SK-N-SH (cell line): Measurements from ENCODE around the gene ANKMY2. TPM values are rescaled to one million over a fixed set of nuclear protein-coding genes. Genes with fewer than 3 reads are reported as not detected.

Experiments used
- CTCF ChIA-PET: fragments of 300-600, 350-600 bp; formaldehyde crosslinking; extraction: SDS; loops from one replicate; lab custom pipeline; 2021; lab: Yijun Ruan, JAX
- POLR2A ChIA-PET: fragments of 350-600 bp; sonication (Branson Sonifier 250); formaldehyde crosslinking; extraction: SDS; loops from one replicate; lab custom pipeline; 2020; ENCODE audit warnings: antibody characterized with exemption, inconsistent platforms; lab: Yijun Ruan, JAX
- DNase-seq: peaks from one replicate; pipeline ENCODE4 v3.0.0; 2012
- H2AFZ ChIP-seq: fragments of 200-600 bp; sonication (generic); 2 replicates; pipeline ENCODE4 v1.8.1; 2016; ENCODE audit warnings: antibody characterized with exemption, mild to moderate bottlenecking, low read depth
- H3F3A ChIP-seq: fragments of 200-600 bp; sonication (generic); replicated peaks from 2 replicates; pipeline ENCODE3; 2016; ENCODE audit warnings: antibody characterized with exemption, mild to moderate bottlenecking; ENCODE audit not compliant: insufficient read depth
- H3K27ac ChIP-seq, 2 experiments: fragments of 200-500 bp in 1 of 2; fragments of 200-600 bp in 1 of 2; sonication (Bioruptor generic) in 1 of 2; sonication (generic), shearing (Covaris generic) in 1 of 2; 2 replicates each; pipeline versions ENCODE4 v1.5.1 to v1.6.1; 2014 to 2016; ENCODE audit warnings: low read depth in 2 of 2, inconsistent platforms in 1 of 2, low read length in 1 of 2, mild to moderate bottlenecking in 1 of 2, mixed read lengths in 1 of 2
- H3K27me3 ChIP-seq: fragments of 200-600 bp; sonication (generic), shearing (Covaris generic); 2 replicates; pipeline ENCODE4 v1.6.1; 2016; ENCODE audit warnings: mixed run types; ENCODE audit not compliant: insufficient read depth
- H3K36me3 ChIP-seq, 2 experiments: fragments of 200-500 bp in 1 of 2; fragments of 200-600 bp in 1 of 2; sonication (Bioruptor generic) in 1 of 2; sonication (generic) in 1 of 2; replicated peaks in 1 of 2; 2 replicates each; pipeline versions ENCODE3 to v1.5.1; 2014 to 2016; ENCODE audit warnings: low read length in 1 of 2, mild to moderate bottlenecking in 1 of 2; ENCODE audit not compliant: insufficient read depth in 2 of 2, control insufficient read depth in 1 of 2
- H3K4me1 ChIP-seq, 2 experiments: fragments of 200-500 bp in 1 of 2; fragments of 200-600 bp in 1 of 2; sonication (Bioruptor generic) in 1 of 2; sonication (generic), shearing (Covaris generic) in 1 of 2; 2 replicates each; pipeline versions ENCODE4 v1.5.1 to v1.6.1; 2014 to 2016; ENCODE audit warnings: low read depth in 1 of 2, low read length in 1 of 2, mixed run types in 1 of 2; ENCODE audit not compliant: insufficient read depth in 2 of 2, control insufficient read depth in 1 of 2
- H3K4me2 ChIP-seq: fragments of 200-600 bp; sonication (generic), shearing (Covaris generic); 2 replicates; pipeline ENCODE4 v1.6.1; 2017; ENCODE audit warnings: mixed run types
- H3K4me3 ChIP-seq, 2 experiments: fragments of 200-500 bp in 1 of 2; fragments of 200-600 bp in 1 of 2; sonication (Bioruptor generic) in 1 of 2; sonication (generic), shearing (Covaris generic) in 1 of 2; 2 replicates each; pipeline versions ENCODE4 v1.5.1 to v1.8.1; 2014 to 2016; ENCODE audit warnings: low read depth in 2 of 2, inconsistent platforms in 1 of 2, low read length in 1 of 2, mild to moderate bottlenecking in 1 of 2, mixed read lengths in 1 of 2, moderate library complexity in 1 of 2
- H3K79me2 ChIP-seq: fragments of 200-600 bp; sonication (generic); 2 replicates; pipeline ENCODE4 v1.8.1; 2017; ENCODE audit warnings: mild to moderate bottlenecking; ENCODE audit not compliant: insufficient read depth
- H3K9ac ChIP-seq: fragments of 200-600 bp; sonication (generic); 2 replicates; pipeline ENCODE4 v1.6.1; 2017; ENCODE audit warnings: mixed run types
- H3K9me2 ChIP-seq: fragments of 200-600 bp; sonication (generic); 2 replicates; pipeline ENCODE4 v1.6.1; 2017; ENCODE audit warnings: mixed run types
- H3K9me3 ChIP-seq: fragments of 200-600 bp; sonication (generic); 2 replicates; pipeline ENCODE4 v1.6.1; 2017; ENCODE audit warnings: mixed run types, mild to moderate bottlenecking, moderate library complexity
- H4K20me1 ChIP-seq: fragments of 200-600 bp; sonication (generic); 2 replicates; pipeline ENCODE4 v1.6.1; 2017; ENCODE audit warnings: mild to moderate bottlenecking, mixed run types; ENCODE audit not compliant: insufficient read depth
- CHD2 ChIP-seq: fragments of 150-350 bp; IDR thresholded peaks from 2 replicates; pipeline ENCODE4 v1.6.1; 2018; ENCODE audit warnings: low read length; ENCODE audit not compliant: partially characterized antibody
- ELF1 ChIP-seq: IDR thresholded peaks from 2 replicates; pipeline ENCODE4 v1.4.0; 2012
- EZH2phosphoT487 ChIP-seq: fragments of 200-600 bp; sonication (generic); IDR thresholded peaks from 2 replicates; pipeline ENCODE4 v1.6.1; 2017; ENCODE audit warnings: low read depth, mixed run types, mild to moderate bottlenecking, antibody characterized with exemption, moderate library complexity, borderline replicate concordance
- GATA2 ChIP-seq: sonication (generic); formaldehyde crosslinking; IDR thresholded peaks from 2 replicates; pipeline ENCODE4 v1.5.0; 2020; ENCODE audit warnings: mild to moderate bottlenecking, missing genetic modification reagents
- MXI1 ChIP-seq: IDR thresholded peaks from 2 replicates; pipeline ENCODE4 v1.6.1; 2012; ENCODE audit warnings: mild to moderate bottlenecking, low read depth, low read length, improper control_type of control experiment
- POLR2AphosphoS5 ChIP-seq: IDR thresholded peaks from 2 replicates; pipeline ENCODE4 v1.6.1; 2012; ENCODE audit warnings: low read depth, low read length
- RCOR1 ChIP-seq: fragments of 150-350 bp; IDR thresholded peaks from 2 replicates; pipeline ENCODE4 v1.6.1; 2017; ENCODE audit warnings: antibody characterized with exemption, low read length
- RFX5 ChIP-seq: IDR thresholded peaks from 2 replicates; pipeline ENCODE4 v1.6.1; 2012; ENCODE audit warnings: mild to moderate bottlenecking, improper control_type of control experiment, low read length
- RXRA ChIP-seq: IDR thresholded peaks from 2 replicates; pipeline ENCODE4 v1.4.0; 2012; ENCODE audit warnings: low read depth, mild to moderate bottlenecking, borderline replicate concordance
- TEAD4 ChIP-seq: IDR thresholded peaks from 2 replicates; pipeline ENCODE4 v1.4.0; 2012; ENCODE audit warnings: mild to moderate bottlenecking, borderline replicate concordance; ENCODE audit not compliant: insufficient read depth
- WGBS: methylation state at CpG from one replicate; pipeline ENCODE4 v1.1.6; 2017; ENCODE audit warnings: low lambda C conversion rate; 5-methylcytosine and 5-hydroxymethylcytosine counted together
- polyA plus RNA-seq, 3 experiments: library from polyadenylated mRNA; depleted of rRNA; stranded (reverse); fragments of >200 nt; gene quantifications; 2 replicates each; pipeline ENCODE4 v1.2.3, GENCODE V29; 2012
- TF ChIP-seq, protein P1 (sequence below): IDR thresholded peaks from 2 replicates; pipeline ENCODE4; 2012
- TF ChIP-seq, protein P2 (sequence below): IDR thresholded peaks from 2 replicates; pipeline ENCODE4 v1.4.0; 2012; ENCODE audit warnings: low read depth, borderline replicate concordance
- TF ChIP-seq, protein P3 (sequence below): IDR thresholded peaks from 2 replicates; pipeline ENCODE4 v1.6.1; 2012; ENCODE audit warnings: mild to moderate bottlenecking, low read depth, low read length, moderate library complexity

The ANKMY2 gene
- polyA plus RNA-seq, 1 of the 3 experiments (the other 2 are of a cell fraction): 15.8 TPM

DNA sequence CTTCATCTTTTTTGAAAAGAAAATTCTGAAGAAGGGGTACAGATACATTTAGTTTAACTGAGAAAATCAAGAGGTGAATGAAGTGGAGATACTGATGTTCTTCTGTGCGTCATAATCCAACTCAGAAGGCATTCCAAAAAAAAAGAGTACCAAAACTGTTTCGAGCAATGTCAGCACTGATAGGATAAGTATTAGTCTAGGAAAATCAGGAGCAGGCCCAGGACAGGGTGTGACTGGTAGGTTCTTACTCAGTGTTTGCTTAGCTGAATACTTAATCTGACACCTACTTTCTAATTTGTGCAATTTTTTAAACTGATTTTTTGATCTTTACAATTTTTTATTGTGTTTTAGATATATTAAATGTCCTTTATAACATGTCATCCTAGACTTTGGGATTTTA, 4.7 kb upstream of the ANKMY2 start:
- no peak overlapping the region for H3K9ac ChIP-seq
- no peak overlapping the region for H3K4me3 ChIP-seq
- no peak overlapping the region for H3K4me2 ChIP-seq
- TF ChIP-seq CHD2 (no peak), MXI1 (no peak), ELF1 (no peak), TEAD4 (no peak), RCOR1 (no peak), EZH2phosphoT487 (no peak)
- TF ChIP-seq, protein P1, sequence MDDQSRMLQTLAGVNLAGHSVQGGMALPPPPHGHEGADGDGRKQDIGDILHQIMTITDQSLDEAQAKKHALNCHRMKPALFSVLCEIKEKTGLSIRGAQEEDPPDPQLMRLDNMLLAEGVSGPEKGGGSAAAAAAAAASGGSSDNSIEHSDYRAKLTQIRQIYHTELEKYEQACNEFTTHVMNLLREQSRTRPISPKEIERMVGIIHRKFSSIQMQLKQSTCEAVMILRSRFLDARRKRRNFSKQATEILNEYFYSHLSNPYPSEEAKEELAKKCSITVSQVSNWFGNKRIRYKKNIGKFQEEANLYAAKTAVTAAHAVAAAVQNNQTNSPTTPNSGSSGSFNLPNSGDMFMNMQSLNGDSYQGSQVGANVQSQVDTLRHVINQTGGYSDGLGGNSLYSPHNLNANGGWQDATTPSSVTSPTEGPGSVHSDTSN: no peak
- no peak overlapping the region for H3K27ac ChIP-seq
- H3K36me3 ChIP-seq: peaks cover 0 to 4% of the 10 kb centered on the region in 2 experiments
- no peaks in the 10 kb centered on the region for H3K27me3 ChIP-seq
- H3K4me1 ChIP-seq: peaks cover 17% of the 10 kb centered on the region in 2 experiments; a peak in 3 of 4 replicates
- H2AFZ ChIP-seq: no peak overlapping the region
- CTCF ChIA-PET: no interaction called here
- H3K9me2 ChIP-seq: no peaks in the 10 kb centered on the region
- H3F3A ChIP-seq: peaks cover 7% of the 10 kb centered on the region
- no peaks in the 10 kb centered on the region for H3K9me3 ChIP-seq
- 92% methylated on average over 2 of the region's 2 CpGs for WGBS
- no peak for DNase-seq
- peaks cover 38% of the 10 kb centered on the region; the same call in 1 of the 2 replicates for H4K20me1 ChIP-seq
- POLR2A ChIA-PET: no interaction called here
- H3K79me2 ChIP-seq: peaks cover 86% of the 10 kb centered on the region

DNA sequence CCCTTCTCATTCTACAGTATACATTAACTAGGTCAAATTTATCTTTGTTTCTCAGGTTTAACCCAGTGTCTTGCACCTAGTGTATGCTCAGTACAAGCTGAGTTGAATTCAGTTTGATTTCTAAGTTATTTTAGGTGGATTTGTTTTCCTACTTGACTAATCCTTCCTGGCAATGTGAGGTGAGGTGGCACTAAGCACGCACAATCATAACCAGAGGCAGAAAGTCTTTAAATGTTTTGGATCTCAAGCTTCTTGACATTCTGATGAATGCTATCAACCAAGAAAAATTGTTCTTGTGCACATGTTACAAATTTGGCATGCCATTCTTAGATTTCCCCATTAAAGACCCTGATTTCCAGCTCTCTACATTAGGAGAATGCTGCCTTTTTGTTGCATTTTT, 3.6 kb upstream of the ANKMY2 start:
- Histone ChIP-seq H3K27ac (no peak overlapping the region), H2AFZ (no peak overlapping the region), H3K36me3 (no peaks in the 10 kb centered on the region), H3K9ac (no peak overlapping the region), H3K4me3 (no peak overlapping the region), H3F3A (peaks cover 17% of the 10 kb centered on the region), H3K79me2 (peaks cover 83% of the 10 kb centered on the region), H3K4me1 (peaks cover 18 to 22% of the 10 kb centered on the region in 2 experiments; a peak in 3 of 4 replicates), H3K9me3 (no peaks in the 10 kb centered on the region), H3K9me2 (no peaks in the 10 kb centered on the region), H4K20me1 (peaks cover 38% of the 10 kb centered on the region; the same call in 1 of the 2 replicates), H3K4me2 (peak overlapping the region; percentile 12; the same call in 1 of the 2 replicates), H3K27me3 (no peaks in the 10 kb centered on the region)
- POLR2A ChIA-PET: no interaction called here
- no peak for DNase-seq
- WGBS: 78% methylated on average over 1 of the region's 1 CpG
- CTCF ChIA-PET: no interaction called here
- TF ChIP-seq RFX5 (no peak), MXI1 (no peak), RXRA (no peak), POLR2AphosphoS5 (no peak), GATA2 (no peak), CHD2 (no peak)
- TF ChIP-seq, protein P2, sequence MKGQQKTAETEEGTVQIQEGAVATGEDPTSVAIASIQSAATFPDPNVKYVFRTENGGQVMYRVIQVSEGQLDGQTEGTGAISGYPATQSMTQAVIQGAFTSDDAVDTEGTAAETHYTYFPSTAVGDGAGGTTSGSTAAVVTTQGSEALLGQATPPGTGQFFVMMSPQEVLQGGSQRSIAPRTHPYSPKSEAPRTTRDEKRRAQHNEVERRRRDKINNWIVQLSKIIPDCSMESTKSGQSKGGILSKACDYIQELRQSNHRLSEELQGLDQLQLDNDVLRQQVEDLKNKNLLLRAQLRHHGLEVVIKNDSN: no peak
- TF ChIP-seq, protein P1: no peak
- TF ChIP-seq, protein P3, sequence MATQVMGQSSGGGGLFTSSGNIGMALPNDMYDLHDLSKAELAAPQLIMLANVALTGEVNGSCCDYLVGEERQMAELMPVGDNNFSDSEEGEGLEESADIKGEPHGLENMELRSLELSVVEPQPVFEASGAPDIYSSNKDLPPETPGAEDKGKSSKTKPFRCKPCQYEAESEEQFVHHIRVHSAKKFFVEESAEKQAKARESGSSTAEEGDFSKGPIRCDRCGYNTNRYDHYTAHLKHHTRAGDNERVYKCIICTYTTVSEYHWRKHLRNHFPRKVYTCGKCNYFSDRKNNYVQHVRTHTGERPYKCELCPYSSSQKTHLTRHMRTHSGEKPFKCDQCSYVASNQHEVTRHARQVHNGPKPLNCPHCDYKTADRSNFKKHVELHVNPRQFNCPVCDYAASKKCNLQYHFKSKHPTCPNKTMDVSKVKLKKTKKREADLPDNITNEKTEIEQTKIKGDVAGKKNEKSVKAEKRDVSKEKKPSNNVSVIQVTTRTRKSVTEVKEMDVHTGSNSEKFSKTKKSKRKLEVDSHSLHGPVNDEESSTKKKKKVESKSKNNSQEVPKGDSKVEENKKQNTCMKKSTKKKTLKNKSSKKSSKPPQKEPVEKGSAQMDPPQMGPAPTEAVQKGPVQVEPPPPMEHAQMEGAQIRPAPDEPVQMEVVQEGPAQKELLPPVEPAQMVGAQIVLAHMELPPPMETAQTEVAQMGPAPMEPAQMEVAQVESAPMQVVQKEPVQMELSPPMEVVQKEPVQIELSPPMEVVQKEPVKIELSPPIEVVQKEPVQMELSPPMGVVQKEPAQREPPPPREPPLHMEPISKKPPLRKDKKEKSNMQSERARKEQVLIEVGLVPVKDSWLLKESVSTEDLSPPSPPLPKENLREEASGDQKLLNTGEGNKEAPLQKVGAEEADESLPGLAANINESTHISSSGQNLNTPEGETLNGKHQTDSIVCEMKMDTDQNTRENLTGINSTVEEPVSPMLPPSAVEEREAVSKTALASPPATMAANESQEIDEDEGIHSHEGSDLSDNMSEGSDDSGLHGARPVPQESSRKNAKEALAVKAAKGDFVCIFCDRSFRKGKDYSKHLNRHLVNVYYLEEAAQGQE: no peak
